Common myeloid progenitor, CD34-positive (primary cell): ENCODE results near the gene TRIOBP.
A peak's percentile ranks its signal among the peaks of the same experiment; 100 is the strongest.

Experiments used
- CTCF ChIA-PET: fragments of 350-600 bp; sonication (Branson Sonifier 250); formaldehyde crosslinking; loops from one replicate; lab custom pipeline; 2021; ENCODE audit warnings: antibody characterized with exemption; lab: Charles Lee
- POLR2A ChIA-PET: fragments of 350-600 bp; sonication (Branson Sonifier 250); formaldehyde crosslinking; loops from one replicate; lab custom pipeline; 2021; ENCODE audit warnings: antibody characterized with exemption; lab: Charles Lee
- DNase-seq, 3 donors: peaks; one replicate each; pipeline versions ENCODE4 v3.0.0 to v3.0.0-alpha.2; 2013
- H3K27ac ChIP-seq, 2 experiments: 1 replicate in 1 of 2; 2 replicates in 1 of 2; pipeline ENCODE4 v1.7.0; 2013; ENCODE audit warnings: inconsistent platforms in 2 of 2, low read length in 2 of 2, mild to moderate bottlenecking in 2 of 2, low read depth in 1 of 2, moderate library complexity in 1 of 2; ENCODE audit not compliant: severe bottlenecking in 2 of 2, insufficient read depth in 1 of 2, poor library complexity in 1 of 2
- H3K27me3 ChIP-seq, 5 experiments: replicated peaks in 2 of 5; 1 replicate in 3 of 5; 2 replicates in 2 of 5; pipeline versions ENCODE4 v1.6.1 to v1.7.0; 2013; ENCODE audit warnings: low read length in 4 of 5, mild to moderate bottlenecking in 2 of 5, moderate library complexity in 2 of 5, inconsistent platforms in 1 of 5; ENCODE audit not compliant: insufficient read depth in 5 of 5, control insufficient read depth in 4 of 5
- H3K36me3 ChIP-seq, 4 experiments: 1 replicate in 2 of 4; 2 replicates in 2 of 4; pipeline versions ENCODE4 v1.6.1 to v1.7.0; 2013; ENCODE audit warnings: low read length in 3 of 4, control low read depth in 1 of 4, mild to moderate bottlenecking in 1 of 4; ENCODE audit not compliant: control insufficient read depth in 4 of 4, insufficient read depth in 4 of 4
- H3K4me1 ChIP-seq, 4 experiments: 1 replicate in 3 of 4; 2 replicates in 1 of 4; pipeline versions ENCODE4 v1.6.1 to v1.7.1; 2013; ENCODE audit warnings: low read length in 3 of 4, mild to moderate bottlenecking in 3 of 4, control low read depth in 1 of 4, inconsistent platforms in 1 of 4, moderate library complexity in 1 of 4; ENCODE audit not compliant: control insufficient read depth in 4 of 4, insufficient read depth in 4 of 4; ENCODE audit errors: control extremely low read depth in 1 of 4
- H3K4me3 ChIP-seq, 7 experiments: 1 replicate in 4 of 7; 2 replicates in 3 of 7; pipeline versions ENCODE4 v1.5.1 to v1.7.0; 2013; ENCODE audit warnings: mild to moderate bottlenecking in 7 of 7, low read length in 6 of 7, moderate library complexity in 6 of 7, inconsistent platforms in 2 of 7, low read depth in 2 of 7, control low read depth in 1 of 7; ENCODE audit not compliant: insufficient read depth in 4 of 7, control insufficient read depth in 1 of 7; ENCODE audit errors: extremely low read depth in 1 of 7
- H3K9me3 ChIP-seq, 5 experiments: 1 replicate in 4 of 5; 2 replicates in 1 of 5; pipeline versions ENCODE4 v1.6.1 to v1.7.1; 2013; ENCODE audit warnings: low read length in 4 of 5, mild to moderate bottlenecking in 2 of 5, inconsistent platforms in 1 of 5, low read depth in 1 of 5, moderate library complexity in 1 of 5; ENCODE audit not compliant: control insufficient read depth in 4 of 5, insufficient read depth in 2 of 5; ENCODE audit errors: control extremely low read depth in 1 of 5
- WGBS: methylation state at CpG from one replicate; pipeline ENCODE4 v1.1.5; 2013; ENCODE audit not compliant: insufficient coverage; 5-methylcytosine and 5-hydroxymethylcytosine counted together

Gene TRIOBP

GRCh38 chr22:37752189-37753087, 55.6 kb downstream of the TRIOBP start:
- H3K9me3 ChIP-seq: no peaks in the 10 kb centered on the region
- no peak overlapping the region for H3K27ac ChIP-seq
- H3K4me3 ChIP-seq: no peak overlapping the region
- H3K4me1 ChIP-seq: peaks cover 0 to 13% (median 11%) of the 10 kb centered on the region in 4 experiments
- H3K27me3 ChIP-seq: no peaks in the 10 kb centered on the region
- CTCF ChIA-PET: interaction anchor here (1.2 kb wide), 1 partner anchor 57 kb away, joined by 3 read pairs; no protein-coding TSS in a partner anchor
- POLR2A ChIA-PET: interaction anchor here (0.6 kb wide), 1 partner anchor 216 kb away, joined by 3 read pairs; no protein-coding TSS in a partner anchor
- 94% methylated on average over 13 of the region's 17 CpGs for WGBS
- H3K36me3 ChIP-seq: peaks cover 7 to 50% (median 41%) of the 10 kb centered on the region in 4 experiments
- no peak for DNase-seq

DNA sequence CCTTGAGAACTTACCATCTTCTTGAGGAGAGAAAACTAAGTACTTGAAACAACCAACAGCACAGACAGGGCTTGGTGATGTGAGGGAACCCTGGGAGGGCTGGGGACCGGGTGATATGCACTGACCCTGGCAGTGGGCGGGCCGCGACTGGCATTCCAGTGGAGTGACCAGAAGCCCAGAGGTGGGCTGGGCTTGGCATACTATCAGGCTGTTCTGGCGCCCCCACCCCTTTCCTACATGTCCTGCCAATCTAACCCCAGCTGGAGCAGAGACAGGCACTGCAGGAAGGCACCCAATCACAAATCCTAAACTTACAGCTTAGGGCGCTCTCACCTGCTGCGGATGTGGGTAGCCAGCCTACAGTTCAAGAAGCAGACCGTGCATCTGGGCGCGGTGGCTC, 56.9 kb downstream of the TRIOBP start:
- CTCF ChIA-PET: no interaction called here
- Histone ChIP-seq H3K27ac (no peak overlapping the region), H3K27me3 (no peaks in the 10 kb centered on the region), H3K4me1 (peaks cover 0 to 21% (median 16%) of the 10 kb centered on the region in 4 experiments), H3K36me3 (peaks cover 7 to 60% (median 47%) of the 10 kb centered on the region in 4 experiments), H3K4me3 (no peak overlapping the region), H3K9me3 (no peaks in the 10 kb centered on the region)
- DNase-seq: no peak
- WGBS: 100% methylated on average over 9 of the region's 10 CpGs
- POLR2A ChIA-PET: no interaction called here

DNA sequence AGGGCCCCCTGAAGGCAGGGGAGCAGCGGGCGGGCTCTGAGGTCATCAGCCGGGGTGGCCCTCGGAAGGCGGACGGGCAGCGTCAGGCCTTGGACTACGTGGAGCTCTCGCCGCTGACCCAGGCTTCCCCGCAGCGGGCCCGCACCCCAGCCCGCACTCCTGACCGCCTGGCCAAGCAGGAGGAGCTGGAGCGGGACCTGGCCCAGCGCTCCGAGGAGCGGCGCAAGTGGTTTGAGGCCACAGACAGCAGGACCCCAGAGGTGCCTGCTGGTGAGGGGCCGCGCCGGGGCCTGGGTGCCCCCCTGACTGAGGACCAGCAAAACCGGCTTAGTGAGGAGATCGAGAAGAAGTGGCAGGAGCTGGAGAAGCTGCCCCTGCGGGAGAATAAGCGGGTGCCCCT, 60.8 kb downstream of the TRIOBP start:
- peaks cover 8 to 75% (median 47%) of the 10 kb centered on the region in 4 experiments for H3K36me3 ChIP-seq
- WGBS: 95% methylated on average over 26 of the region's 27 CpGs
- peak overlapping the region in 1 of 7 experiments; percentile 16 for H3K4me3 ChIP-seq
- peaks cover 0 to 20% (median 18%) of the 10 kb centered on the region in 4 experiments for H3K4me1 ChIP-seq
- ChIA-PET POLR2A (interaction anchor here (0.7 kb wide), 1 partner anchor 121 kb away, joined by 3 read pairs; no protein-coding TSS in a partner anchor), CTCF (interaction anchor here (1.2 to 2.0 kb wide), 5 partner anchors 10 to 115 kb away, joined by 3 to 8 read pairs (median 3); no protein-coding TSS in a partner anchor)
- no peak overlapping the region for H3K27ac ChIP-seq
- no peaks in the 10 kb centered on the region for H3K27me3 ChIP-seq
- H3K9me3 ChIP-seq: no peaks in the 10 kb centered on the region
- DNase-seq: no peak

DNA sequence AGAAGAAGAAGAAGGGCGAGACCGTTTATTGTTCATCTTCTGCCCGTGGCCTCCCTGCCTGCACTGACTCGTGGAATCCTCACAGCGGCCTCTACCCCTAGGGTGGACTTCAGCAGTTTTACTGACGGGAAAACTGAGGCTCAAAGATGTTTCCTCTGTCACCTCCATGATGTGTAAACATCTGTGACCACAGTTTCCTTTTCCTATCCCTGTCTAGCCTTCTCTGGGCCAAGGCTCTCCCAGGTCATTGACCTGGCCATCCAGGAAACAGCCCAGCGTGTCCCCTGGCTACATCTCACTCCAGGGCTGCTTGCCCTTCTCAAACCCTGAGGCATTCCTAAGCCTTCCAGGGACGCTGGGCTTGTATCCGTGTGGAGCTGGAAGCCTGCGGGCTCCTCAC, 61.8 kb downstream of the TRIOBP start:
- Histone ChIP-seq H3K4me3 (peak overlapping the region in 1 of 7 experiments; percentile 16), H3K27me3 (no peaks in the 10 kb centered on the region), H3K27ac (no peak overlapping the region), H3K36me3 (peaks cover 4 to 72% (median 51%) of the 10 kb centered on the region in 4 experiments), H3K9me3 (no peaks in the 10 kb centered on the region), H3K4me1 (peaks cover 0 to 20% (median 18%) of the 10 kb centered on the region in 4 experiments)
- DNase-seq: peak; percentile 24 to 79 (median 75)
- ChIA-PET POLR2A (interaction anchor here (1.4 kb wide), 1 partner anchor 49 kb away, joined by 5 read pairs; the partner anchor contains the start of gene GCAT), CTCF (interaction anchor here (0.7 to 2.0 kb wide), 3 partner anchors 9 to 216 kb away, joined by 3 to 8 read pairs (median 3); no protein-coding TSS in a partner anchor)
- WGBS: 24% methylated on average over 10 of the region's 10 CpGs

DNA sequence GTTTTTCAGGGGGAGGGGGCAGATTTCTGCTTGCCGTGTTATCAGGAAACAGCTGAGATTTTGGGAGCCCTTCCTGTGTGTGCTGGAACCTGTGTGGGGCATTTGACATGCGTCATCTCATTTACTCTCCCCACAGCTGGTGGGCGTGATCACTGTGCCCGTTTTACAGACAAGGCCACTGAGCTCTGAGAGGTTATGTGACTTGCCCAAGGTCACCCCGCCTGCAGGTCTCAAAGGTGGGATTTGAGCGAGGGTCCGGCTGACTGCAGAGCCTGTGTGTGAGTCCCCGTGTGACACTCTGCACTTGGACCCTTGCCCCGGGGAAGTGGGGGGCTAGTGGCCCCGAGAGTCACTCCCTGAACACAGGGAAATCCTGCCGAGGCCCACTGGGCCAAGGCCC, 62.4 kb downstream of the TRIOBP start:
- Histone ChIP-seq H3K9me3 (no peaks in the 10 kb centered on the region), H3K27ac (no peak overlapping the region), H3K4me1 (peaks cover 0 to 20% (median 18%) of the 10 kb centered on the region in 4 experiments), H3K4me3 (no peak overlapping the region), H3K27me3 (no peaks in the 10 kb centered on the region), H3K36me3 (peaks cover 4 to 72% (median 52%) of the 10 kb centered on the region in 4 experiments)
- ChIA-PET CTCF (interaction anchor here (0.8 kb wide), 1 partner anchor 139 kb away, joined by 3 read pairs; no protein-coding TSS in a partner anchor), POLR2A (interaction anchor here (1.4 kb wide), 1 partner anchor 48 kb away, joined by 5 read pairs; the partner anchor contains the start of gene GCAT)
- 87% methylated on average over 11 of the region's 11 CpGs for WGBS
- DNase-seq: no peak

DNA sequence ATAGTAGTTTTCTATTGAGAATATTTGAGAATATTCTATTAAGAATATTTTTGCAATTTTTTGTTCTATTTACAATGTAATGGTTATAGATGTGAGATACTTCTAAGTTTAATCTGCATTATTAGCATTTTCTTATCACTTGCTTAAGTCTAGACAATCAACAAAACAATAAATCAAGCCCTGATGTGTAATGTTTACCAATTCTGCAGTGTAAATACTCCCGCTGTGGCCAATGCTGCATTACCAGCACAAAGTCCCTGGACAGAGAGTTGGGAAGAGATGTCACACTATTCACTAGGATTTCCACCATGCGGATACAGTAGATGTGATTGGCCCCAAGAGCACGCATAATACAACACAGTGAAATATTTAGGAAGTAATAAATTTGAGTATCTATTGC, 63.3 kb downstream of the TRIOBP start:
- no peak overlapping the region for H3K27ac ChIP-seq
- ChIA-PET POLR2A (no interaction called here), CTCF (no interaction called here)
- DNase-seq: no peak
- H3K4me3 ChIP-seq: no peak overlapping the region
- H3K36me3 ChIP-seq: peaks cover 4 to 67% (median 46%) of the 10 kb centered on the region in 4 experiments
- no peaks in the 10 kb centered on the region for H3K9me3 ChIP-seq
- H3K27me3 ChIP-seq: no peaks in the 10 kb centered on the region
- no CpG with 5 or more reads among the region's 3 CpGs for WGBS
- H3K4me1 ChIP-seq: peaks cover 0 to 20% (median 18%) of the 10 kb centered on the region in 4 experiments
